ENCODE results near the gene UTP4.

UTP4 gene

DNA sequence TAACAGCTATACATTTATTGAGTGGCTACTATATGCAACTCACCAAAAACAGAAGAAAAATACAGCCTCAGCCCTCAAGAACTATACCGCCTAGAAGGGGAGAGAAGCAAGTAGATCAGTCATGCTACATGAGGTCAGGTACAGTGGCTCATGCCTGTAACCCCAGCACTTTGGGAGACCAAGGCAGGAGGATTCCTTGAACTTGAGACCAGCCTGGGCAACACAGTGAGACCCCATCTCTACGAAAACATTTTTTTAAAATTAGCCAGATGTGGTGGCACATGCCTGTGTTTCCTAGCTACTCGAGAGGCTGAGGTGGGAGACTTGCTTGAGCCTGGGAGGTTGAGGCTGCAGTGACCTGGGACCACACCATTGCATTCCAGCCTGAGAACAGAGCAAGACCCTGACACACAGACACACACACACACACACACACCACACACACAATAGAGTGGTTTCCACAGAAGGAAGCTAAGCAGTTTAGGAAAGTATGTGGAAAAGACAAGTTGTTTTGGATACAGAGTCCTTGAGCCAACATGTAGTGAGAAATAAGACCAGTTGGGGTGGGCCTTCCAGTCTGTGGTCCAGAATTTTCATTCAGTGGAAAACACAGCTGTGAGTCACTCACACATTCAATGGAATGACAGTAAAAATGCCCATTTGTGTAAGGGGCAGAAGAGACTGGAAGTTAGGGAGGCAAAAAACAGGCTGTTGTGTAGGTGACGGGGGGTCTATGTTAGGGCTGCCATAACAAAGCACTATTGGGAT is 43.8 kb downstream of the UTP4 start:
- DNase-seq (ENCODE audit: low spot score): no peak

DNA sequence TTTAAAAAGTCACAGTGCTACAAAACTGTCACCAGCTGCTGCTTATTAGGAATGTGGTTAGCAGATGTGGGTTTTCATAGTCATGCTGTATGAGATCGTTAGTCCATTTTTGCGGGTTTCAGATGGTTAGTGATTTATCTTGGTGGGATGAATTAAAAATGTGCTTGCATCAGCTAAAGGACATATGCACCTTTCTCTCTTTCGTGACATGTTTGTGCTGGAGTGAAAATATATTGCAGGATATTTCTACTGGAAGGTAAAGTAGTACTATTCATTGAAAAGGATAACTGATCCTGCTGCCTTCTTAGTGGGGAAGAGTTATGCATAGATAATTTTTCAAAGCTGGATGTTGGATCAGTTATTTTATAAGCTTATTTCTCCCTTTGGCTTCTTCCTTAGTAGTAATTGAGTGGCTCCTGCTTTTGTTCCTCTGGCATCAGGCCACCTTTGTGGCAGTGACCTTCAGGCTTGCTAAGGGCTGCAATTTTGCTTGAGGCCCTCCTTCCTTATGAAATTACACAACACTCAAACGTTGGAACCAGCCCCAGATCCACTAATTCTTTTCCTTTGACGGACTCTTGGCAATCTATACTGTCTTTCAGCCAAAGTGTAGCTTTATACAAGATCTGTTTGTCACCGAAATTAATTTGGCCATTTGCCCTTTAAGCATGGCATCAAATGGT is 47.0 kb downstream of the UTP4 start:
- DNase-seq (ENCODE audit: low spot score): peak; percentile 48

GRCh38 chr16:69180011-69180338 is 47.5 kb downstream of the UTP4 start:
- no peak for DNase-seq (ENCODE audit: low spot score)

DNA sequence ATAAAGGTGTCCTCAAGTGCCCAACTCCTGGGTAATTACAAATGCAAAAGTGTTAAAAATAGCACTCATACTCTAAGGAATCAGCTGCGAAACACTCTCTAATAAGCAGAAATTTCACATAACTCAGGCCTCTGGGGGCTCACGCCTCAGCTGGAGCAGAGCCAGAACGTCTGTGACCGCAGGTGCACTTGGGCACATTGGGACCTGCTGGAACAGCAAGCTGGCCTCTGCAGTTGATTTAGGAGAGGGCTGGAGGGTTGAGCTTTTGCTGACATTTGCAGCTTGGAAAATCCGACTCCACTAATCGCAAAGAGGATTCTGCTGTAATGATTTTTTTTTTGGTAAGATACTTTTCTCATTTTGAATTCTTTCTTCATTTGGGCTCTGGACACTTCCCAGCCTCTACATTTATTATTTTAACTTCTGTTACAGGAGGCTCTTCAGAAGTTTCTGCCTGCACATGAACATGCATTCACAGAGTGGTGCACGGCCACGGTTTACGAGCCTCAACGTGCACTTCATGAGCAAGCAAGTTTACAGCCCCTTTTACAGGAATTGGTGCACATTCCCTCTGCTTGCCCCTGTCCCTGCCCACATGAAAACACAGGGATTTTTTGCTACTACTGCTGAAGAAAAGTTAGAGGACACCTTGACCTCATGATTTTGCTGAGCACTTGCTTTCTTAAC is 50.4 kb downstream of the UTP4 start:
- no peak for DNase-seq (ENCODE audit: low spot score)

DNA sequence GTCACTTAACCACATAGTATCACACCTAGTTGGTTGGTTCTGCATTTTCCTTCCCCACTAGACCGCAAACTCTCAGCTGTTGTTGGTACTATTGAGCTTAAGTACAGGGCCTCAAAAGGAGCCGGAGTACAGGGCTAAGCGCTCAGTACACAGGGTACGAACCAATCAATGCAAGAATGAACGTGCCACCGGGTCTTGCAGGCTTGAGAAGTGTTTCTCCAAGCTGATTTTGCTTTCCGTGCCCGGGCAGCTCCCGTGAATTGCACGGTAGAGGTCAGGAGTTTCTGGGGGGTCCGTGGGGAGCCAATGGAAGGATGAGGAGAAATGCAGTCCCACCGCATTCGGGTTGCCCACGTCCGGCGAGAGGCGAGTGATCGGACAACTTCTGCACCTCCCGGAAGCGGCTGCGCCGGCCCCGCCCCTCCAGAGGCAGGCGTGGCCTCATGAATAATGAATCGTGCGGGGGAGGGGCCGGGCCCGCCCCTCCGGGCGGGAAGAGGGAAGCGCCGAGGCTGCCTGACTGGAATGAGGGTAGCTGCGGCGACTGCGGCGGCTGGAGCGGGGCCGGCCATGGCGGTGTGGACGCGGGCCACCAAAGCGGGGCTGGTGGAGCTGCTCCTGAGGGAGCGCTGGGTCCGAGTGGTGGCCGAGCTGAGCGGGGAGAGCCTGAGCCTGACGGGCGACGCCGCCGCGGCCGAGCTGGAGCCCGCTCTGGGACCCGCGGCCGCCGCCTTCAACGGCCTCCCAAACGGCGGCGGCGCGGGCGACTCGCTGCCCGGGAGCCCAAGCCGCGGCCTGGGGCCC is 54.4 kb downstream of the UTP4 start, which contains the start of gene SNTB2:
TSS of gene SNTB2 (plus strand) at position 523 of the 804 bp plus-strand sequence. CDS start at position 526, 3 bp downstream.
- DNase-seq (ENCODE audit: low spot score): peak; percentile 80

DNA sequence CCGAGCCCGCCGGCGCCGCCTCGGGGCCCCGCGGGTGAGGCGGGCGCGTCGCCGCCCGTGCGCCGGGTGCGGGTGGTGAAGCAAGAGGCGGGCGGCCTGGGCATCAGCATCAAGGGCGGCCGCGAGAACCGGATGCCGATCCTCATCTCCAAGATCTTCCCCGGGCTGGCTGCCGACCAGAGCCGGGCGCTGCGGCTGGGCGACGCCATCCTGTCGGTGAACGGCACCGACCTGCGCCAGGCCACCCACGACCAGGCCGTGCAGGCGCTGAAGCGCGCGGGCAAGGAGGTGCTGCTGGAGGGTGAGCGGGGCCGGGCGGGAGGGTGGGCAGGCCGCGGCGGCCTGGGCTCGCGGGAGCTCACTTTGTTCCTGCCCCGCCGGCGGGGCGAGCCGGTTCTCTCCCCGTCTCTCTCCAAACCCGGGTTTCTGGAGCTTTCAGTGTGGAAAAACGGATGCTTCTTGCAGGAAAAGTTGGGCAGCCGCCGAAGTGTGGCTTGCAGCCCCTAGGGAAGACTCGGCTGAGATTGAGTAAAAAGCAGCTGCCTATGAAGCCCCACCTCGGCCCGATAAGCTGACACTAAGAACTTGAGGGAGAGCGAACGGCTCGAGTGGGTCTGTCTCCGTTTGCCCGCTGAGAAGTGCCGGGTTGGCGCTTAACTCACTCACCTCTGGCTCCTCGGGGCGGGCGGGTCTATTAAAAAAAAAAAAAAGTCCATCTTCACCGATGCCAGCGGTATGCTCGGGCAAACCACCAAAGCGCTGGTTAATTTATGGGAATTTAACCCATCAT is 55.2 kb downstream of the UTP4 start:
- DNase-seq (ENCODE audit: low spot score): peak; percentile 12

DNA sequence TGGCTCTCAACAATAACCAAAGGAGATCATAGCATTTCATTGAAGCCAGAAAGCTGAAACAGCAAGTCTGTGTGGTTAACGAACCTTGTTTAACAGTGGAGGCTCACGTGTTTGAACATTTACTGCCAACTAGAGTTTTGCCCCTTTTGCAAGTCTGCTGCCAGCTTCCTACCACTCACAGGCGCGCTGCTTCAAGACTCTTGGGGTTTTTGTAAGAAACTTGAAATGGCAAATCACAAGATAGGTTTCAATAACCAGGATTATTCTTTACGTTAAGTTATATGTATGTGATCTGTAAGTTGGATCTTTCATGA is 55.7 kb downstream of the UTP4 start:
- DNase-seq (ENCODE audit: low spot score): peak; percentile 9

GRCh38 chr16:69188716-69189115 is 56.3 kb downstream of the UTP4 start:
- no peak for DNase-seq (ENCODE audit: low spot score)

- DNase-seq (ENCODE audit: low spot score): no peak
Measured at GRCh38 chr16:69190046-69190588, 57.7 kb downstream of the UTP4 start.

GRCh38 chr16:69190598-69190997 is 58.1 kb downstream of the UTP4 start:
- no peak for DNase-seq (ENCODE audit: low spot score)

GRCh38 chr16:69191136-69191535 is 58.7 kb downstream of the UTP4 start:
- DNase-seq (ENCODE audit: low spot score): no peak

GRCh38 chr16:69193855-69194254 is 61.4 kb downstream of the UTP4 start:
- DNase-seq (ENCODE audit: low spot score): no peak

DNA sequence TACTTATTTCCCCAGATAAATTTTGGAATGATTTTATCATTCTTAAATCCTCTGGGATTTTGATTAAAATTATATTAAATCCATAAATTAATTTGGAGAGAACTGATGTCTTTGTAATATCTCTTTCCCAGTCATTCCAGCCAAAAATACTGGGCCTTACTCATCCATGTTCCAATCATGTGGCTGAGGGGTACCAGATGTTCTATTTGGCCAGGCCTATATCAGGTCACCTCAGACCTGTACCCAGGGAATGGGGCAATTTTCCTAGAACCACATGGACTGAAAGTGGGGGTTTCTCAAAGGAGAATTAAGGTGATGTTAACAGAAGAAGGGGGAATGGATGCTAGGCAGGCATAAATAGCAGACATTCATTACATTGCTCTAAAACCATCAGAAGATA is 62.0 kb downstream of the UTP4 start:
- DNase-seq (ENCODE audit: low spot score): no peak

DNA sequence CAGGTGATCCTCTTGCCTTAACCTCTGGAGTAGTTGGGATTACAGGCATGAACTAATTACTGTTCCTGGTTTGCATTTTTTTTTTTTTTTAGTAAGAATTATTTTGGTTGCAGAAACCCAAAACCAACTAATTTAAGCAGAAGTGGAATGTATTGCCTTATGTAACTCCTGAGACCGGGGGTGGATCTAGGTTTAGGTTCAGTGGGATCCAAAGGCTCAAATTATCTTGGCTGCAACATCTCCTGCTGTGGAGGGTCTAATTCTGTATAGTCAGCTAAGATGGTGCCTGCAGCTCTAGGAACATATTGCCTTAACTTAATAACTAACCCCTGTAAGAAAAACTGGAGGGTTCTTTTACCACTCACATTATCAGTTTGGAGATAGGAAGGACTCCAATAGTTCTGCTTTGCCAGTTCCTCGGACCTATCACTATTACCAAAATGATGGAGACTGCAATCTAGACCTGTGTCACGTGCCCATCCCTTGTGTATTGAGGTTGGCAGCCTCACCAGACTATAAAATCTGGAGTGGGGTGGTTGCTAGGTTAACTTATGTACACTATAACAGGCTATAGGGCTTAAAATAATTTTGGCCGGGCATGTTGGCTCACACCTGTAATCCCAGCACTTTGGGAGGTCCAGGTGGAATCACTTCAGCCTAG is 63.0 kb downstream of the UTP4 start:
- DNase-seq (ENCODE audit: low spot score): no peak

- DNase-seq (ENCODE audit: low spot score): no peak
Measured at GRCh38 chr16:69197573-69197972, 65.1 kb downstream of the UTP4 start.

GRCh38 chr16:69199382-69199781 is 66.9 kb downstream of the UTP4 start:
- no peak for DNase-seq (ENCODE audit: low spot score)

DNA sequence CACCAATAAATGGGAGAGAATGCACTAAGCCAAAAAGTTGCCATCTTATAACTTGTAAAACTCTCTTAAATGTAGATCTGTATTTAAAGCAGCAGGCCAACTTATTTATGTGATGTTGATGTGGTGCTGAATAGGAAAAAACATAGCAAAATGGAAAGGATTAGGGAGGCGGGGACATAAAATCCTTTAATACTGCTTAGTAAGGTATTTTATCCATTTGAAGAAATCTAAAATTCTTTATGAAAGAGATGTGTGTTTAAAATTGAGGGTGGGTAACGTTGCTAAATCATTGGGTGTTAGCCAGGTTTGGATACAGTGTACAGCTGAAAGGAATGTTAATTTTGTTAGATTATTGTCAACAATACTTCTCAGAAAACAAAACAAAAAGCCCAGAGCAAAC is 68.8 kb downstream of the UTP4 start:
- DNase-seq (ENCODE audit: low spot score): no peak

GRCh38 chr16:69201787-69202186 is 69.3 kb downstream of the UTP4 start:
- DNase-seq (ENCODE audit: low spot score): no peak

- DNase-seq (ENCODE audit: low spot score): no peak
Measured at GRCh38 chr16:69204172-69204571, 71.7 kb downstream of the UTP4 start.

GRCh38 chr16:69209735-69210134 is 77.3 kb downstream of the UTP4 start:
- DNase-seq (ENCODE audit: low spot score): no peak

GRCh38 chr16:69217433-69217832 is 85.0 kb downstream of the UTP4 start:
- peak; percentile 10 for DNase-seq (ENCODE audit: low spot score)
